T-helper 9 cell (primary cell): Measurements from ENCODE around the gene SKAP2.

Experiments used
- DNase-seq: peaks from one replicate; pipeline ENCODE4 v3.0.0-alpha.2; 2020

SKAP2 gene

DNA sequence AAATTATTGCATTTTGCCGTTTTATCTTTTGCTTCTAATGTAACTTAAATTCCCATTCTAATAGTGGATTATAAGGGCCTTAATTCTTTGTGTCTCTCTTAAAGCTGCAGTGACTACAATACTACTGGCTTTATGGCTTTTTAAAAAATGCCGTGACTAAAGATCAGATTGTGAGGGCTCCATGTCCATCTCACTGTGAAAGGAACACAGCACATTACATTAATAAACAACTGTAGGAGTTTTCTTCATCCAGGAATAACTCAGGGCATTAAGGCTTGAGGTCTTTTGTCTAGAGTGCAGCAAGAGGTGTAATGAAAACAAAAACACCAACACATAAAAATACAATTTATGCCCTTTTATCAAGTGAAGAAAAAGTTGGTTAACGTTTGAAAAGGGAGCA is 205.3 kb downstream of the SKAP2 start:
- DNase-seq, result no peak

DNA sequence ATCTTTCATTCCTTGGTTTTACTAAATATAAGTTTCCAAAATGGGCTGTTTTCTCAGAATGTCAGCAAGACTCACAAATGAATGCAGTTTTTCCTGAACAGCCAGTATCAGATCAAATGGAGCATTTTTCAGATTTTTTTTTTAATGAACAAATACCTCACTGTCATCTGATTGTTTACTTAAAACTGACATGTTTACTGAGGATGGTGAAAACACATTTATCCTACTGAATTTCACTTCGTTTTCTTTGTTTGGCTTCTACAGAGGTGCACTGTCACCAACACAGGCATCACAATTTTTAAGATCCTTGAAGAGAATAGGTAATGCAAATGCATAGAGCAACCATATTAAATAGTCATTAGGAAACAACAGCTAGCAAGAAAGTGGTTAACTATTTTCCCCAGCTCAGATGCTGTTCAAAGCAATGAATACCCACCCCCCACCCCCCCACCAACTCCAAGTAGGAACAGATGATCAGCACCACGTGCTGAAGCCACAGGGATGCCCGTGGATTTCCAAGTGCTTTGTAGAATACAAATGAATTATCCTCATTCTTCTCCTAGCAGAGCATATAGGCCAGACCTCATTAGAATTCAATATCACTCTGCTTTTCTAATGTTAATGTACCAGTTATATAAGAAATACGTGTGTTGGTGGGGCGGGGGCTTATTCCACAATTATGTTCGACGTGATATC is 205.9 kb downstream of the SKAP2 start:
- no peak for DNase-seq

DNA sequence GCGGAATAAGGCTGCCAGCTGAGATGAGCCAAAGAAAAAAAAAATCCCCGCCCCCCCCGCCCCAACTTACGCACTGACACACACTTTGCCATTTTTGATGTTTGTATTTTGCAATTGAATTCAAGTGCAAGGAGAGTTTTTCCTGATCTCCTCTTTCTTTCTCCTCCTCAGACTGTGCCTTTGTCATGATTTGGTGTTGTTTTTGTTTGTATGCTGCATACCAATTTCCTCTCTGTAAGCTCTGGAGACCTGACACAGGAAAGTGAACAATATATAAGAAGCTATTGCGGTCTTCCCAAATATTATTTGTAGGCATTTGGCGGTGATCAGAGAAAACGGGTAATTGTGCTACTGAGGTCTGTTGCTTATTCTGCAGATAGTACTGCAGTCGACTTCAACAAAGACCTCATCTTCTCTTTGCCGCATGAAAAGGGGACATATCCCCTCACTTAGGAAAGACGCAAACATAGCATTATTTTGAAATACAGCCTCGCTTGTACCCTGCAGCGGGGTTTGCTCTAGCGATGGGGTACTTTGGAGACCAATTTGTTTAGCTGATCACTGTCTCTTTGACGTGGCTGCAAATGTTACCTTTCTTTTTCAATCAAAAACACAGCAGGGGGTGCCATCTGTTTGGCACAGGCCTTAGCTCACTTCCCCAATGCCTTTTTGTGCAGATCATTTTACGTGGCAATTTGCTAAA is 206.6 kb downstream of the SKAP2 start:
- DNase-seq, result no peak

DNA sequence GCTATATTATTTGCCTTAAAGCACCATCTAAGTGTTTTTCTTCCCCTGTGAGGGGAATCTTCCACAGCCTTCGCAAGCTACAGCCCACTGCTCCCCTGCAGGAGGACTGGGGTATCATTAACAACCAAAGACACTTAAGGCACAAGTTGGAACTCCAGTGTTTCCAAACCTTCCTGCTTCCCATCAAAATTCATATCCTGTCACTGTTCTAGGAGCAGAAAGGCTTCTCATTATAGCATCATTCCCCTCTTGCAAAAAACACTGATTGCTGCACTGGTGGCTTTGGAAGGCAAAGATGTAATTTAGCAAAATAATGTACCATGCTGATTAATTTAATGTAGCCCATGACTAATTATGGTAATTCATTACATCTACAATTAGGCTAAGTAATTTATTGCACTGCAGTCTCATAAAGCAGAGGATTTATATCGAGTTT is 207.2 kb downstream of the SKAP2 start:
- DNase-seq, result no peak

DNA sequence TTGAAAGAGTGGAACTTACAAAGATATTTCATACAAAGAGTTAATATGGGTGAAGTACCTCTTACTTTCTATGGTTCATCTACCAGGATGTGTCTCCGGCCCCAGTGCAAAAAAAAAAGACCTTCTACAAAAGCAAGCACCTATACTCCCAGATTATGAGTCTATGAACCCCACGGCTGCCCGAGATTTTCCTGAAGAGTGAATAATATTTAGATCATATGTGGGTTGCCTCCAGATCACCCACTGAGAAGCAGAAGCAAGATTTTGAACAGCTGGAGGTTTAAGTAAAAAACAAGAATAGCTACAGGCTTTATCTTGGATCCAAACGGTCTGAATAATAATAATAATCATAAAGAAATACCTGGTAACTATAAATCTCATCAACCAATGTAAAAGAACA is 207.7 kb downstream of the SKAP2 start:
- no peak for DNase-seq

DNA sequence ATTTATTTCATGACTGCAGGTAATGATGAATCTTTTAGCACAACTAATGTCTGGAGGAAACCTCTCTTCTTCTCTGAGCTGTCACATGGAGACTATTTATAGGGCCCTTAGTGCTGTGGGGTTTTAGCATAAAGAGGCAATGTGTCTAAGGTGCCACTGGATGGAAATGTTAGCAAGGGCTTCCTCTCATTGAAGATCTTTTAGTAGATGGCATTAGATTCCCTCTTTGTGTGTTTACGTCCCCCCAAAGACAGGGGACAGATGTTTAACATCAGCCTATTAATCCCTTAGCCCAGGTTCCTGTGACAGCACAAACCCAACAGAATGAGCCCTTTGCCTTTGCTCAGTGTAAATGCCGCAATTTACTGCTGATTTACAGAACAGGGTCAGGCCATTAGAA is 208.6 kb downstream of the SKAP2 start:
- no peak for DNase-seq

DNA sequence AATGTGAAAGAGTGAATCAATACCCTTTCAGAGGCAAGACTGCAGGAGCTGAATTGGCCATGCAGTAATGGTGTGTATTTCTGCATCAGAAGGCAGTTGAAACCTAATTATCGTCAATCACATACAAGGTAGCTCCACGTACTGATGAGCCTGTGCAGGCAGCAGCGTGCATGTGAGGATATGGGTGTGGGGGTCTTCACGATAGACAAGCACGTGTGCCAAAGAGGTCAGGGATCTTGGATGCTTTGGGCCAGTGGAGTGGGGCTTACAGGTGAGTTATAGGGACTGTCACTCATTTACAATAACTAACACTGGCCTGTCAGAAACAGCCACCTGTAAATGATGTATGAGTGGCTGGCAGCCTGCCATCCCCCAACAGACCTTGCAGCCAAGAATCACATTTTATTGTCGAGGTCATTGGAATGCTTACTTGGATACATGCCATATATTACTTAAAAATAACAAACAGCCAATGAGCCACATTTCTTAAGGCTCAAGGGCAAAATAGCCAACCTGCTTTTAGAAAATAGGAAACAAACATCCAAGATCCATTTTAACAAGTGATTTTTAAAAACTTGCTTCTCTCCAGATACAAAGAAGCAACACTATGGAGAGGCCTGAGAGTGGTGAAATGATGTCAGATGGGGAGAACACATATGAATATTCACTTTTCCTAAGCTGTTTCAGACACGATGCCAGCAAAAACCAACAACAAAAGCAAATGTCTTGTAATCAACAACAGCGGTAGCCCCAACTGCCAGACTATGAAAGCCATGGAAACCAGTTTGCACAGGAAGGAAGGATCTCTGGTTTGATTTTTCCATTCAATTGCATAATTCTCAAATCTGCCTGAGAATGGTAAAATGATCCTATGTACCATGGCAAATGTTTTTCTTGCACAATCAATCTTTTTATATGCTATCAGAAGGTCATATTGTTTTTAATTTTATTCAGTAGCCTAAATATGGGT is 210.7 kb downstream of the SKAP2 start:
- DNase-seq, result no peak

DNA sequence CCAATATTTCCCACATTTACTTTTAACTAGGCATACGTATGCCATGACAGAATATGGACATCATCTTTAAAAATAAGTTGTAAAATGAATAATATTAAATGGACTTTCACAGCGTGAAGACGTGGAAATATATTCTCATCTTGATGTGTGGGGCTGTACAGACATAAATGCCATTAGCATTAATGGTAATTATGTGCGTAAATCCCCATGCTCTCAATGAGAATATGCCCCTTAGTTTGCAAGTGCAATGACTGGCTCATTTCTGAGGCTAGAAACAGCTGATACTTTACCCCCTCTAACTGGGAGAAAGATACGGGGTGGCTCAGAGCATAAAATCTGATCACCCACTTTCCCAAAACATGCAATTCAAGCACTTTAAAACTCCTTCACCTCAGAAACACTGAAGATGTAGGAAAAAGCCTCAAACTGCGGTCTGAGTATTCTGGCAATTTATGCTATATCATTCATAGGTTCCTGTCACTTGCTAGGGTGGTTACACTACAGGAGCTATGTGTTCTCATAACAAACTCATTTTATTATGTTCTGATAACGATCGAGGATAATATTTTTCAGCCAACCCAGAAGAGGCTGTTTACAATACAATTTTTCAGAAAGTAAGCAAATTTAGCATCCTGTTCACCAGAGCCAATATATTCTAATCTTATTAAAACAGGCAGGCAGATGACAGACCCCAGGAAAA is 211.8 kb downstream of the SKAP2 start:
- no peak for DNase-seq

DNA sequence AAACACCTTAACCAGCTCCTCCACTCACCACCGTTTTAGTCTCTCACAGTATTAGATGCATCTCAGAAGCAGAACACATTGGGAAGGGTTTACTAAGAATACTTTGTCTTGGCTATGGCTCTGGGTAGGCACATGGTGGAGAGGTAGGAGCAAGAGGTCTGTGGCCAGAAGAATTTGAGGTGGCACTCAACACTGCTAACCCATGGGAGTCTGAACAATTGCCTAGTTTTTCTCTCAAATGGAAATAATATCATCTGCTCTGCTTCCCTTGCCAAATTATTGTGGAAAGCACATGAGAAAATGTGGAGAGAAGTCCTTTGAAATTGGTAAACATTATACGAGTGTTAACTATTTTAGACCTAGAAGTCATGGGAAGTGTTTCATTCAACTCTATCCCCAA is 214.3 kb downstream of the SKAP2 start:
- no peak for DNase-seq

DNA sequence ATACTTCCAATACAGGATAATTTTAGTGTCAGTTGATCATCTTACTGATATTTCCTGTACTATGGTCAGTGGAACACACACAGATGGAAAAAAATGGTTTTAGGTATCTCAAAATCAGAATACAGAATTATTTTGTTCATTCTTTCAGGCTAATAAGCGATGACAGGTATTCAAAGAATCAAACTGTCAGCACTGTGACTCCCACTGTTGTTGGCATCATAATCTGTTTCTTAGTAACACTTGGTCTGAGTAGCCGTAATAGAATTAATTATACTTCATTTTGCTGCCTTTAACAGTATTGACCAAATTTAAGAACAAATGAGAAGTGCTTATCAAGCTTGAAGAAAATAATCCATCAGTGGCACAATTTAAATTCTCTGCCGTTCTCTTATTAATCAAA is 215.0 kb downstream of the SKAP2 start:
- no peak for DNase-seq

DNA sequence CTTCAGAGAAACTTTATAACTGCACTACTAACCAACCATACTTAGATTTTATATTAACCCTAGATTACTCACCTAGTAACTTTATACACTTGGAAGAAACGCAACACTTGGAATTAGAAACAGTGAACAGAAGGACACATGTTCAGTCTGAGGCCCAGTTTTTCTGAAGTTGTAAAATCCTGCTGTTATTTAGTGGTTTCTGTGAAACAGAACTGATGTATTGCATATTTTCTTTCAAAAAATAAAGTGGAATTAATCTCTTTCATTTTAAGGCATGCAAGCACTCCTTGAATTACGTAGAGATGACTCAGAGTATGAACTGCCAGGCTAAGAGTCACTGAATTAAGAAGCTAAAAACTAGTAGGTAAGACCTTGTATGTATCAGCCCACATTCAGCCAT is 215.8 kb downstream of the SKAP2 start:
- DNase-seq, result no peak

DNA sequence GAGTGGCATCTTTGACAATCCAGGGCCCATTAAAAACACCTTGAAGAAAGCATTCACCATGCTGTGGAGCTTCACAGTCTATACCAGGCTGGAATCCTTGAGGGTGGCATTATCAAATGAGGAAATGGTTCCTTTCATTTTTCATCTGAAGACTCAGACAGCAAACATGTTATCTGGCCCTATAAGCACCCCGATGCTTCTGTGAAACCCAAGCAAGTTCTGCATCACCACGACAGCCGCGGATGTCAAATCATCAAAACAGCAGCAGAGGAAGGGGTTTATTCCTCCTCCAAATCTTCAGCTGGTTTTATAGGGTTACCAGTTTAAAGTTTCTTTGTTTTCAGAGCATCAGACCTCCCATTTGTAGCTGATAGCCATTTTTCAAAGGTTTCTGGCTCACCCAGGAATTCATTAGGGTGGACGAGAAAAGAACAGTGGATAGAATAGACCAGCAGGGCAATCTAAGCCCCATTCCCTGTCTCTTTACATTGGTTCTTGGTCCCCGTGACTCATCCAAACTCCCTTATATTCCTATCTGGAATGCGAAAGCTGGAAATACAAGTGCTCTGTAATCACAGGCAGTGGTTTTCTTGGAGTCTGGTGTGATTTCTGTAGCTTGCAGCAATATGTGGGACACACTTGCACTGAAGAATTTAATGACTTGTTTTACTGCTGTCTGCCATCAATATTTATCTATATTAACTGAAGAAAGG is 217.9 kb downstream of the SKAP2 start:
- no peak for DNase-seq

DNA sequence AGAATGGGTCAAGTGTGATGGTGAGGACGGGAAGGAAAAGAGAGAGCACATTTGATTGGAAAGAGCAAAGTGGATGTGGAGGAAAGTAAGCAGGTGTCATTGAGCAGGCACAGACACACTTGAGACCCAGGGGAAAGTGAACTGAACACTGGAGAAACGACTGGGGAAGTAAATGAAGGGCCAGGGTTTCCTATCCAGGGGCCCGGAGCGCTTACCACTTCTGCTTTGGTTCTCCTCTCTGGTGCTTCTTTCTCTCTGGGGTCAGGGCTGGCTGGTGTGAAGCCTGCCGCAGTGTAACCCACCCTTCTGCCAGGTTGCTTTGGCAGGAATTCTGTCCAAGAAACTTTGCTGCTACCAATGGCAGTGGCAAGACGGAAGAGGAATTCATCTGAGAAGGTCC is 219.3 kb downstream of the SKAP2 start:
- no peak for DNase-seq

DNA sequence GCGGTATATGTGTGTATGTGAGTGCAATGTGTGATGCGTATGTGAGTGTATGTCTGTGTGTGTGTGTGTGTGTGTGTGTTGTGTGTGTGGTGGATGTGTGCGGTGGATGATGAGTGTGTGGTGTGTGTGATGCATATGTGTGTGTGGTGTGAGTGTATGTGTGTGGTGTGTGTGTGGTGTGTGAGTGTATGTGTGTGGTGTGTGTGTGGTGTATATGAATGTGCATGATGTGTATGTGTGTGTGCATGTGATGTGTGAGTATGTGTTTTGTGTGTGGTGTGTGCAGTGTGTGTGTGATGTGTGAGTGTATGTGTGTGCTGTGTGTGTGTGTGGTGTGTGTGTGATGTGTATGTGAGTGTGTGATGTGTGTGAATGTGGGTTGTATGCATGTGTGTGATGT is 222.0 kb downstream of the SKAP2 start:
- no peak for DNase-seq

DNA sequence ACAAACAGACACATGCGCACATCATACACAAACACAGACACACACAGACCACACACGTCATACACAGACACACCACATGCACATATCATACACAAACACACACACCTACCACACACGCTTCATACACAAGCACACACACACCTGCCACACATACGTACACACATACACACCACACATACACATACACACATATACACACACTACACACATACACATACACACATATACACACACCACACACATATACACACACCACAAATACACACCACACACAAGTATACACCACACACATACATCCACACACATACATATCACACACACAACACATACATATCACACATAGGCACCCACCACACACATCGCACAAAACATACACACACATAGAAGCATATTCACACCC is 224.7 kb downstream of the SKAP2 start:
- no peak for DNase-seq

DNA sequence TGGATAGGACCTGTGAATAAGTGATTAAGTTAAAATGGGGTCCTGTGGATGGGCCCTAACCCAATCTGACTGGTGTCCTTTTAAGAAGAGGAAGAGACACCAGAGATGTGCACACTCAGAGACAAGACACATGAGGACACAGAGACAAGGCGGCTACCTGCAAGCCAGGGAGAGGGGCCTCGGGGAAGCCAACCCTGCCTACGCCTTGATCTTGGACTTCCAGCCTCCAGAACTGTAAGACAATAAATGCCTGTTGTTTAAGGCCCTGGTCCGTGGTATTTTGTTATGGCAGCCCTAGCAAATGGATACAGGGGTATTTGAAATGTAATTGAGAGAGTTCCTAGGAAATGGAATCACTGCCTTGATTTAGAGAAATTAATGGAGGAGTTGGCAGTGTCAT is 225.3 kb downstream of the SKAP2 start:
- no peak for DNase-seq

DNA sequence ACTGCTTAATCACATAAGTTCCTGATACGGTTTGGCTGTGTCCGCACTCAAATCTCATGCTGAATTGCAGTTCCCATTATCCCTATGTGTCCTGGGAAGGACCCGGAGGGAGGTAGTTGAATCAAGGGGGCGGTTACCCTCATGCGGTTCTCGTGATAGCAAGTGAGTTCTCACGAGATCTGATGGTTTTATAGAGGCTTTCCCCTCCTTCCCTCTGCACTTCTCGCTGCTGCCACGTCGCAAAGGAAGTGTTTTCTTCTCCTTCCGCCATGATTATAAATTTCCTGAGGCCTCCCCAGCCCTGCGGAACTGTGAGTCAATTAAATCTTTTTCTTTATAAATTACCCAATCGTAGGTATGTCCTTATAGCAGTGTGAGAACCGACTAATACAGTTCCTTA is 226.2 kb downstream of the SKAP2 start:
- no peak for DNase-seq

DNA sequence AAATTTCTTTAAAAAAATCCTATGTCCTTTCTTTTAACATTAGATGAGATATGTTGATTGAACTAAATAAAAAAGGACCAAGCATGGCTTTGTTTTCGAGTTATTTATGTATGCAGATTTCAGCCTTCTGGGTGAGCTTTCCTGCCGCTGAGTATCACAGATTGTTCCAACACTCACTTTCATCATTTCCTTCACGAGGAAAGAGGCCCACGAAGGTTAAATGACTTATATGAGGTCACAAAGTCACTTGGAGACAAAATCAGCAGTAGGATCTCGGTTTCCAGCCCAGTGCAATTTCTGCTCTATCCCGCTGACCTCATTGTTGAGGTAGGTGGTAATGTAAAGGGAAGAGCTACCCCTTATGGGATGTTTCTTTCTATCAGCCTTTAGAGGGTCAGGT is 226.8 kb downstream of the SKAP2 start:
- no peak for DNase-seq

DNA sequence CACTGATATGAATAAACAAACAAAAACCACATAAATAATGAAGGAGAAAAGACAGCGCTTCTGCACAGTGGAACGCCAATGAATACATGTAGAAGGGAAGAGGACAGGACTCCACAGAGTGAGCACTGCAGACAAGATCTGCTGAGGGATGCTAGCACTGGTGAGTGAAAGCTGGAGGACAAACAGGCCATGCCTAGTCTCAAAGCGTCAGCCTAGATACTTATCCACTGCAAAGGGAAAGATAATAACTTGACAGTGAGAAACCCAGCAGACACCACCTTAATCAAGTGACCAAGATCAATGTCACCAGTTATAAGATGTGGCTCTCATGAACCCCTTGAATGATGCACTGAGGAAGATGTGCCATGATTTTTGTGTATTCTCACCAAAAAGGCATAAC is 227.6 kb downstream of the SKAP2 start:
- DNase-seq, result no peak

DNA sequence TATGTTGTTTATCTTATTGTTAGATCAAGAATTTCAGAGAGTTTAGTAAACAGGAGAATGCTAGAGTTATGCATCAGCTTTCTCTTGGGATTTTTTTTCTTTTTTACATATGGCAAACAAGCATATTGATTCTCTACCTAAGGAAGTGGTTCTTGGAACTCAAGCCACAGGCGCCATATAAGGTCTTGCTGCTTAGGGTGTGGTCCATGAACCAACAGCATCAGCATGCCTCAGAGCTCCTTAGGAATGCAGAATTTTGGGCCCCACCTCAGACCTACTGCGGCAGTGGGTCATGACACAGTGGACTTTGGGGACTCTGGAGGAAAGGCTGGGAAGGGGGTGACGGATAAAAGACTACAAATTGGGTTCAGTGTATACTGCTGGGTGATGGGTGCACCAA is 230.8 kb downstream of the SKAP2 start:
- no peak for DNase-seq

DNA sequence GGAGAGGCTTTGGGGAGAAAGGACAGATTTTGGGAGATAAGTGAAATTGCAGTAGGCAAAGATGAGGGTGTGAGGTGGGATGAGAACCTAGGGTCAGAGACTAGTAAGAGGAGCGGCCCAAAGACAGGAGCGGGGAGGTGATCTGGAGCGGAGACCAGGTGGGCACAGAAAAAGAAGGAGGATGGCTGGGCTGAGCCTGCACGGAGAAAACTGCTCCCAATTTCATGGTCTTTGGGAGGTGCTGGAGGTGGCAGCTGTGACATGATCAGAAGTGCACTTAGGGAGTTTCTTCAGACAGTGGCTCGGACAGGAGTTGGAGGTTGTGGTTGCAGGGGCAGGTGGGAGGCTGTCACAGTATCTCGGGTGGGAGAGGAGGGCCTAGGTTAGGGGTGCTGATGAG is 232.8 kb downstream of the SKAP2 start:
- DNase-seq, result no peak

DNA sequence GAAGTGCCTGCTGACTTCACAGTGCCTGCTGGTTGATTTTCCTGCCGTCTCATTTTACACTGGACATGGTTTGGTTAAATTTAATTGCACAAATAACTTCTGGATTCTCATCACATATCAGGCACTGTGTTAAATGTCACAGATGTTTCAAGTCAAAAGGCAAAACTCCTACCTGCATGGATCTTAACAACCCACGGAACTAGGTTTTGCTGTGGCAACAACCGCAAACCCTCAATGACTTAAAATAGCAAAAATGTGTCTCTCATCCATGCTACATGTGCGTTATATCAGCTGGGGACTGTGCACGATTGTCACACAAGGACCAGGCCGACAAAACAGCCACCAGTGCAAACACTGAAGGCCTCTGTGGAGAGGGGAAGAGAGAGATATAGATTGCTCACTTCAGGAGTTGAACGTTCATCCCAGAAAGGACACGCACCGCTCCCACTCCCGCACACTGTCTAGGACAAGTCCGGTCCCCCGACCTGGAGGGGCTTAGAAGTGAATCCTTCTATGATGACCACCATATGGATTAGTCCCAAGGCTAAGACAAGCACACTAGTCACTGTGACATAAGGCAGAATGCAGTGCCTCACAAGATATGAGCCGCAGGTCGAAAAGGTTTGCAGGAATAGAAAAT is 233.3 kb downstream of the SKAP2 start:
- no peak for DNase-seq
